ENCODE results near the gene IL15RA.

The IL15RA gene

DNA sequence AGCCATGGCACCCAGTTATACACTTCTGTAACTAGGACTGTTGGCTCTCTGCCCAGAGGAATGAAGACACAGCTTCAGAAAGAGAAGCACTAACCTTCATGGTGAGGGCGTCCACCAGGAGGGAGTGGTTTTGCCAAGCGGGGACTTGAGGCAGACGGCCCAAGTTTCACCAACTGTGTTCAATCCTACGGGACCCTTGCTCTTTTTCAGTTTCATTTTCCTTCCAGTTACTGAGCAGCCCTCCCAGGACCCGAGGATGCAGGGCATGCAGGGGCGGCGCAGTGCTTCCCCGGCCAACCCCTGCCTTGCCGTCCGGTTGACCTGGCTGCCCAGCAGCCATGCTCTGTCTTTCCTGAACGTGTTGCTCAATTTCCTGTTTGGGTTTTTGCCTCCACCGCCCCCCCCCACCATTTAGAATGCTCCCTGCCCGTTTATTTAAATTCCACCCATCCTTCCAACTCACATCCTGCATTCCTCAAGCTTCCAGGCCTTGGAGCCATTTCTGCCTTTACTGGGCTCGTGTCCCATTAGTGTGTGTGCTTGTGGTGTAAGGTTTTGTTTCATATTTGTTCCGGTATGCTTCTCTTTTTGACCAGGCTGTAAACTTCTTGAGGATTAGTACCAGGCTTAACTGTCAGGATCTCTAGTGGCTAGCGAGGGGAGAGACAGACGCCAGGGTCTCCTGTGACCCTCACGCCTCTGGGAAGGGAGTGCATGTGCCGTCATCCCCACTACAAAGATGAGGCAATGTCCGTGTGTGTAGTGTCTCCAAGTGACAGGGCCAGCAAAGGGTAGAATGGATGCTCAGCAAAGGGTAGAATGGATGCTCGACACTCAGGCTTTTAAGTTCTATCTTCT lies 31.6 kb downstream of the IL15RA start:
- Histone ChIP-seq H3K4me2 (ENCODE audit: insufficient read depth, low read length) (no peak overlapping the region), H3K4me1 (ENCODE audit: insufficient read depth, low read length) (no peaks in the 10 kb centered on the region), H3K27ac (ENCODE audit: low read length) (no peak overlapping the region), H3K9me3 (ENCODE audit: insufficient read depth, low read length, severe bottlenecking) (no peaks in the 10 kb centered on the region), H4K20me1 (ENCODE audit: insufficient read depth, low read length) (no peaks in the 10 kb centered on the region), H2AFZ (ENCODE audit: low read depth, low read length) (no peak overlapping the region), H3K79me2 (ENCODE audit: insufficient read depth, low read length) (no peaks in the 10 kb centered on the region), H3K9ac (ENCODE audit: low read depth, low read length) (no peak overlapping the region), H3K36me3 (ENCODE audit: insufficient read depth, low read length) (no peaks in the 10 kb centered on the region), H3K4me3 (ENCODE audit: low read depth in 1 of 2, low read length in 2 of 2) (no peak overlapping the region), H3K27me3 (ENCODE audit: insufficient read depth, low read length, poor library complexity) (no peaks in the 10 kb centered on the region)
- TF ChIP-seq EZH2 (IDR thresholded peaks at IDR 0.05; ENCODE audit: borderline replicate concordance, low read depth, low read length, severe bottlenecking): no peak
- TF ChIP-seq, protein P1, sequence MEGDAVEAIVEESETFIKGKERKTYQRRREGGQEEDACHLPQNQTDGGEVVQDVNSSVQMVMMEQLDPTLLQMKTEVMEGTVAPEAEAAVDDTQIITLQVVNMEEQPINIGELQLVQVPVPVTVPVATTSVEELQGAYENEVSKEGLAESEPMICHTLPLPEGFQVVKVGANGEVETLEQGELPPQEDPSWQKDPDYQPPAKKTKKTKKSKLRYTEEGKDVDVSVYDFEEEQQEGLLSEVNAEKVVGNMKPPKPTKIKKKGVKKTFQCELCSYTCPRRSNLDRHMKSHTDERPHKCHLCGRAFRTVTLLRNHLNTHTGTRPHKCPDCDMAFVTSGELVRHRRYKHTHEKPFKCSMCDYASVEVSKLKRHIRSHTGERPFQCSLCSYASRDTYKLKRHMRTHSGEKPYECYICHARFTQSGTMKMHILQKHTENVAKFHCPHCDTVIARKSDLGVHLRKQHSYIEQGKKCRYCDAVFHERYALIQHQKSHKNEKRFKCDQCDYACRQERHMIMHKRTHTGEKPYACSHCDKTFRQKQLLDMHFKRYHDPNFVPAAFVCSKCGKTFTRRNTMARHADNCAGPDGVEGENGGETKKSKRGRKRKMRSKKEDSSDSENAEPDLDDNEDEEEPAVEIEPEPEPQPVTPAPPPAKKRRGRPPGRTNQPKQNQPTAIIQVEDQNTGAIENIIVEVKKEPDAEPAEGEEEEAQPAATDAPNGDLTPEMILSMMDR (IDR thresholded peaks at IDR 0.05; ENCODE audit: borderline replicate concordance, extremely low read depth, low read length, poor library complexity, severe bottlenecking): no peak
- DNase-seq (no peak), ATAC-seq (ENCODE audit: insufficient read depth, low read depth) (no peak)

- no peak overlapping the region for H3K4me2 ChIP-seq (ENCODE audit: insufficient read depth, low read length)
- no peak overlapping the region for H3K27ac ChIP-seq (ENCODE audit: low read length)
- H2AFZ ChIP-seq (ENCODE audit: low read depth, low read length): no peak overlapping the region
Observed at GRCh38 chr10:5945190-5945509, 32.2 kb downstream of the IL15RA start.

GRCh38 chr10:5944389-5945189 lies 32.8 kb downstream of the IL15RA start:
- DNase-seq: no peak
- Histone ChIP-seq H3K4me1 (ENCODE audit: insufficient read depth, low read length) (no peaks in the 10 kb centered on the region), H3K4me2 (ENCODE audit: insufficient read depth, low read length) (no peak overlapping the region), H3K9ac (ENCODE audit: low read depth, low read length) (no peak overlapping the region), H4K20me1 (ENCODE audit: insufficient read depth, low read length) (no peaks in the 10 kb centered on the region), H2AFZ (ENCODE audit: low read depth, low read length) (no peak overlapping the region), H3K27ac (ENCODE audit: low read length) (no peak overlapping the region), H3K27me3 (ENCODE audit: insufficient read depth, low read length, poor library complexity) (no peaks in the 10 kb centered on the region), H3K36me3 (ENCODE audit: insufficient read depth, low read length) (no peaks in the 10 kb centered on the region), H3K79me2 (ENCODE audit: insufficient read depth, low read length) (no peaks in the 10 kb centered on the region), H3K9me3 (ENCODE audit: insufficient read depth, low read length, severe bottlenecking) (no peaks in the 10 kb centered on the region), H3K4me3 (ENCODE audit: low read depth in 1 of 2, low read length in 2 of 2) (no peak overlapping the region)
- TF ChIP-seq, protein P1 (IDR thresholded peaks at IDR 0.05; ENCODE audit: borderline replicate concordance, extremely low read depth, low read length, poor library complexity, severe bottlenecking): no peak
- no peak for TF ChIP-seq EZH2 (IDR thresholded peaks at IDR 0.05; ENCODE audit: borderline replicate concordance, low read depth, low read length, severe bottlenecking)
- no peak for ATAC-seq (ENCODE audit: insufficient read depth, low read depth)

More at GRCh38 chr10:5945190-5945509, 32.2 kb downstream of the IL15RA start:
- H3K27me3 ChIP-seq (ENCODE audit: insufficient read depth, low read length, poor library complexity): no peaks in the 10 kb centered on the region
- H4K20me1 ChIP-seq (ENCODE audit: insufficient read depth, low read length): no peaks in the 10 kb centered on the region
- TF ChIP-seq, protein P1 (IDR thresholded peaks at IDR 0.05; ENCODE audit: borderline replicate concordance, extremely low read depth, low read length, poor library complexity, severe bottlenecking): no peak
- no peak for TF ChIP-seq EZH2 (IDR thresholded peaks at IDR 0.05; ENCODE audit: borderline replicate concordance, low read depth, low read length, severe bottlenecking)
- no peak for DNase-seq
- H3K9me3 ChIP-seq (ENCODE audit: insufficient read depth, low read length, severe bottlenecking): no peaks in the 10 kb centered on the region
- no peak overlapping the region for H3K9ac ChIP-seq (ENCODE audit: low read depth, low read length)
- ATAC-seq (ENCODE audit: insufficient read depth, low read depth): no peak
- H3K4me1 ChIP-seq (ENCODE audit: insufficient read depth, low read length): no peaks in the 10 kb centered on the region
- H3K36me3 ChIP-seq (ENCODE audit: insufficient read depth, low read length): no peaks in the 10 kb centered on the region
- H3K79me2 ChIP-seq (ENCODE audit: insufficient read depth, low read length): no peaks in the 10 kb centered on the region
- no peak overlapping the region for H3K4me3 ChIP-seq (ENCODE audit: low read depth in 1 of 2, low read length in 2 of 2)
